ENCODE measurements around the gene COLQ.
A peak's percentile ranks its signal among the peaks of the same experiment; 100 is the strongest.
"Not testable (repeated sequence)": the region's sequence is repeated elsewhere in the genome, so short reads cannot be mapped to it uniquely, and the experiment has no call there.

Gene COLQ

DNA sequence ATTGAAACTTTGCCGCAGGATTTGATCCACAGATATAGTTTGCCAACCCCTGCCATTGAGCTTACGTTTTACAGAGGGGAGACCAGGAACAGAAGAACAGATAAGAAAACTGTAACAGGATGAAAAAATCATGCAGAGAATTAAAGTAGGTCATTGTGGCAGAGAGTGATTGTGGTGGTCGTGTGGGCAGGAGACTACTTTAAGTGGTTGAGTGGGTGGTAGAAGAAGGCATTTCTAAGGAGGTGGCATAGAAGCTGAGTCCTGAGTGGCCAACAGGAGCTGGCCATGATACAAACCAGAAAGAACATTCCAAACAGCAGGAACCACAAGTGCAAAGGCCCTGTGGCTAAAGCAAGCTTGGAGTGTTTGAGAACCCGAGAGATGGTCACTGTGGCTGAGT lies 34.5 kb downstream of the COLQ start:
- no peak for DNase-seq

DNA sequence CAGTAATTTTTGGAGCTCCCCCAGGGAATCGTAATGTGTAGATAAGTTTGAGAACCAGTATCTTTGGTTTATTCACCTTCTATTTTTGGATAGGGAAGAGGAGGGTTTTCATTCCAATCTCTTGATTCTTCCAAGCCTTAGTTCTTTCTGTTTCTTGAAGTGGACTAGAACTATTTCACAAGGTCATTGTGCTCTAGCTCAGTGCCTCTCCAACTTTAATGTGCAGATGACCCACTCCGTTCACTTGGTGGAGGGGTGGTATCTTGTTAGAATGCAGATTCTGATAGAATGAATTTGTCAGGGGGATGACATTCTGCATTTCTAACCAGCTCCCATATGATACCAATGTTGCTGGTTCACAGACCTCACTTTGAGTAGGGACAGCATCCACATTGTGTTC lies 35.5 kb downstream of the COLQ start:
- no peak for DNase-seq

DNA sequence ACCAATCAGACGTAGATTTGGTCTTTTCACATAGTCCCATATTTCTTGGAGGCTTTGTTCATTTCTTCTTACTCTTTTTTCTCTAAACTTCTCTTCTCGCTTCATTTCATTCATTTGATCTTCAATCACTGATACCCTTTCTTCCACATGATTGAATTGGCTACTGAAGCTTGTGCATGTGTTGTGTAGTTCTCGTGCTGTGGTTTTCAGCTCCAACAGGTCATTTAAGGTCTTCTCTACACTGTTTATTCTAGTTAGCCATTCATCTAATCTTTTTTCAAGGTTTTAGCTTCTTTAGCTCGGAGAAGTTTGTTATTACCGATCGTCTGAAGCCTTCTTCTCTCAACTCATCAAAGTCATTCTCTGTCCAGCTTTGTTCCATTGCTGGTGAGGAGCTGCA lies 37.0 kb downstream of the COLQ start:
- not testable (repeated sequence) for DNase-seq

DNA sequence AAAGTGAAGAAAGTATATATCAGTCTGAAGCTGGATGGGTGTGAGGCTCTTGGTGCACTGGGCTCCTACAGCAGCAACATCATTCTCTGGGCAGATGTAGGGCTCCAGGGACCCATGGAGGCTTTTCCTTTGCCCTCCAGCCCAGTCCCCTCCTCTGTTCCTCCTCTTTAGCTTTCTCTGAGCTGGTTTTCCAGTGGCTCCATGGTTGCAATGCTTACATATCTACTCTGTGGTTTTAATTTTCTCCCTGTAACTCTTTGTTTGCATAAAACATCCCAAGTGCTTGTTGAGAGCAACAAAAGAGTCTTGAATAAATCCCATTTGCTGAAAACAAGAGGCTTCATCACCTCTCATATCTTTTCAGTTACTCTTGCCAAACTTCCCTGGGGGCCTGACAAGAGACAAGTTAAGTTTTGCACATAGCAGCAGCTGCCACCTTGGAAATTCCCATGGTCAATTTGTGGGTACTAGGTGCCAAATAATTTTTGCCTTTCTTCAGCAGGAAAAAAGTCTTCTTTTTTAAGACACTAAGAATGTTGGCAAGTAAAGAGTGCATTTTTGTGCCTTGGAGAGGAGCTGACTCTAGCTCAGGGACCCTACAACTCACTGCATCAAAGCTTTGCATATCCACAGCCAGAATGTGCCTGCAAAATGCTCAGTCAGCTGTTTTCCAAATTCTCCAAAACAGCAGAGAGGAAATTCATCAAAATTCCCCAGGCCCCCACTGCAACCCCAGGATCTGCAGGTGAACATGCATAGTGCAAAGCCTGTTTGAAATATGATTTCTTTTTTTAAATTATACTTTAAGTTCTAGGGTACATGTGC lies 41.9 kb downstream of the COLQ start:
- no peak for DNase-seq

DNA sequence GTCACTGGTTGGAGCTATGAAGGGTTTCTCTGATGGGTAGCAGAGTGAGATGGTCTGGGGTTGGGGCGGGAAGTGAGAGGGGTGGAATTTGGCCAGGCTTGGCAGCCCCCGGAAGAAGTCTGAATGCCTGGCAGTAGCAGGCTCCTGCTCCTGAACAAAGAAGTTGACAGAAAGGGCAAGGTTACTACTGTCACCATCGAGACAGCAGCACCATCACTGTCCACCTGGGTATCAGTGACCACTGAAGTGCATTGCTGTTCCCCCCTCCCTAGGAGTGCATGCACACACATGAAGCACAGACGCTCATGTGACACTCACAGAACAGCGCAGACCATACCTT lies 42.9 kb downstream of the COLQ start:
- no peak for DNase-seq

DNA sequence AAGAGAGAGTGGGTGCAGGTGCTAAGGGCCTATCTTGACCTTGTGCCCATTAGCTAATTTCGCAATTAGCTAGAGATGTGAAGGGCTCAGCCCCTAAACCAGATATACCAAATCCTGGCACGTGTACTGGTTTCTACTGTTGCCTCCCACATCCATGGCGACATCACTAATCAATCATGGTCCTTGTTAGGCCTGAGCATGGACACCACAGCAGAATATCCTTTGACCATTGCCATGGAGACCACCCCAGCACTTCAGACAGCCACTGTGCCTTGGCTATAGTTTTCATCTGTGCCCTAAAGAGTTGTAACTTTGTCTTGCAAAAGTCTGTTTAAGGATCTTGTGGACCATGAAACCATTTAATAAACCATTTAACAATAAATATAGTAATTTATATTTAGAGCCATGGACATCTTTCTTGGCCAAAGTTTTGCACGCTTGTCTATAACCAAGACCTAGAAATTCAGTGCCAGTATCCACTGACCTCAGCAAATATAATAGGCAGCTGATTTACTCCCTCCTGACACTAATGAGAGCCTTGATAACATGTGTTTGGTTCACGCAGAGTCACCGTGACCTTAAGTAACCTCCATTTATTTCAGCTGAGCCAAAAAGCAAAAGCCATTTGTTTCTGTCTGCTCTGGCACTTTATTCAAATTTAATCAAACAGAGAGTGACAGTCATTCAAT lies 43.4 kb downstream of the COLQ start:
- no peak for DNase-seq

DNA sequence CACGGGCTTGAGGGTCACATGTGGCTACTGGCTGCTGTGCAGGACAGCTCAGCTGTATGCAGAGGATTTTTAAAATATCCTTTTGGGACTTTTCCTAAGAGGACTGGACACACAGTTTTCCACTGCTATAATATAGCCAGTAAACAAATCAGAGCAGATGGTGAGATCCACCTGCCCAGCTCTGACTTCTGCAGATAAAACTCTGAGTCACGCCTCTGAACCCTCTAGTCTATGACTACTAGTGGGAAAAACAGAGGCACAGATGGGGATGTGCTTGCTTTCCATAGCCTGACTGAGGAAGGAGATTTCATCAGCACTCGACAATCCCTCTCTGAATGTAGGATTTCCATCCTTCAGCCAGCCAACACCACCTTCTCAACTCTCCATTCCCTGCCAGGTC lies 45.1 kb downstream of the COLQ start:
- no peak for DNase-seq

DNA sequence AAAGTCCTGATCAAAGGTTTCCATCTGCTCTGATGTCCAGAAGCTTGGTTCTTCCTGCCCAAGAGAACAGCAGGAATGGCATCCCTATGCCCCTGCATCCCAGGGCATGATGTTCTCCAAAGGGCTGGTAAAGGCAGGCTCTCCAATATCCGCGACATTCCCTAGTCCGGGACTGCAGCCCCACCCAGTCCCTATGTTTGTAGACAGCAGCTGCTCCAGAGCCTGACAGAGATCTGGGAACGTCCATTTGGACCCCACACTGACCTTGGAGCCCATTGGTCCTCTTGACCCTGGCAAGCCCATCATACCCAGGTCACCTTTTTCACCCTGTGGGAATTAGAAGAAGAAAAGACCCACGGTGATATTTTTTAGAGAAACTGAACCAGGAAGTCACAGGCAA lies 46.3 kb downstream of the COLQ start:
- no peak for DNase-seq

DNA sequence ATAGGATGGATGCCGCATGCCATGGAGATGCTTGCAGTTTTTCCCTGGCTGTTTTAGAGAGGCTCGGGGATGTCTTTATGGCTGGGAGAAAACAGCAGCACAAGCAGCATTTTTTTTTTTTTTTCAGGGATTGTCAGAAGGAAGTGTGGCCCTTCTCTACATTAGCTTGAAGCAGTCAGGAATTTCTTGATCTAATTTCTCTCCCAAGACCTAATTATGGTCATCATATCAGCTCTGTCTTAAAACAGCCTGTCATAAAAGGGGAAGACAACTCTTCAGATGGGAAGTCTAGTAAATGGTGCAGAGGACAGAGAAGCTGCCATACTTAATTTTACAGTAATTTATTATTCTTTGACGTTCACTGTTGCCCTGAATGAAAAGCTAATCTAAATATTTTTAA lies 49.6 kb downstream of the COLQ start:
- no peak for DNase-seq

DNA sequence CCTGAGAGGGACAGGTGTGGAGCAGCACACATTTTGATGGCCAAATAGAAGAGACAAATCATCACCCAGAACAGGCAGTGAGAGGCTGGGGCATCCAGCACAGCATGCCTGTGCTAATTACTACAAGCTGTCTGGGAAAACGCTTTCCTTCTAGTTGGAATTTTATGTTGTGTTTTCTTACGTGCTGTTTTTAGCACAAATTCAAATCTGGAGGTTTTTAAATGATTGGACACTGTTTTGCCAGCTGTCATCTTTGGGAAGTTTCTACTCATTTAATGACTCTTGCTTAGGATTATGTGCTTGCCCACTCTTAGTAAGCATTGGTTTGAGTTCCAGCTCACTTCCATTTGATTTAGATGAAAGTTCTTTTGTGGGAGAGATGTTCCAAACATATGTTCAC lies 50.7 kb downstream of the COLQ start:
- DNase-seq = no peak

DNA sequence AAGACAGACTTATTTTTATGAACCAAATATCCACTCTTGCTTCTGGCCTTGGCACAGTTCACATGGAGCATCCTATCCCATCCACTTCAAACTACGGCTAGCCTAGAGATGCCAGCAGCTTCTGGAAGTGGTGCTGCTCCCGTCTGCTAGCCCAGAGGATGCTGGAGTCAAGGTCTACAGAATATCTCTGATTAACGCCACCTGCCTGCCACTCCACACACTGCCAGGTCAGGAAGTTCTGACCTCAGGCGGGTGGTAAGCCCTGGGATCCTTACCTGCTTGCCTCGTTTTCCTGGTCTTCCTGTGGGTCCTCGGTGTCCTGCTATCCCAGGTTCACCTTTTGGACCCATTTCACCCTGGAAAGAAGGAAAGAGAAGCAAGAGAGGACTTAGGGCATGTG lies 51.2 kb downstream of the COLQ start:
- no peak for DNase-seq

DNA sequence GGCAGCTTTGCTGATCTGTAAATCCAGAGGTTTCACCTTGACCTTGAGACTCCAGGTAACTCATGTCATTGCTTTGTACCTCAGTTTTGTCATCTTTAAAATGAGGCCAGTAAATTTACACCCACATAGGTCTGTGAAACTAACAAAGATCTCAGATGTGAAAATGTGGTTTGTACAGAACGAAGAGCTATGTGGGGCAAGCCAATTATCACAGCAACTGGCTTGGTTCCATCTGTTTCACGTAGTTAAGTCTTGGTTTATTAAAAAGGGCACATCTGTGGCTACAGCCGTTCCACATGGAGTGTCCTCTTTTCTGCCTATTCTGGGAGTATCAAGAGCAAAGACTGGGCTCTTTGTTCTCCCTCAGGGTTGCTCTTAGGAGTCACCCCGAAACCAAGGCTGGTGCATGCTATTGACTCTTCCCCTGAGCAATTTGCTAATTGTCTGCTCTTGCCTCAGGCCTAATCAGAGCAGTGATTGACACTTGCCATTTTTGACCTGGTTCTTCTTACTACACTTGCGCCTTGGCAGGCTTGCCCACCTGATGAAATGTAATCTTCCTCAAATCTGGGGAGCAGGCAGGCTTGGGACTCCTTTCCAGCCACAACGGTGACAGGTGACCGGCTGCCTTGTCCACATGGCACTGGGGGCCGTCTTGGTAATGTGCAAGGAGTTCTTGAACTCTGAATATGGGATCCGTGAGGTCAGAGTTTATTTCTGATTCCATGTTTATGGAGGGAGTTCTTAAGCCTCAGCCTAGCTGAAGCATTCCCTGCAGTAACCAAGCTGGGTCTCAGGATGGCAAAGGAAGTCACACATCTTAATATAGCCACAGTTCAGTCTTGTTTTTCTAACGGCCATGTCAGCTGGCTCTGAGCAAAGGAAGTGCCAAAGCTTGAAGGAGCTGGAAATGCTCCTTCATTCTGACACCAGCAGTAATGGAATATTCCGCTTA lies 54.0 kb downstream of the COLQ start:
- peak in 1 of 2 donors; percentile 10 for DNase-seq

DNA sequence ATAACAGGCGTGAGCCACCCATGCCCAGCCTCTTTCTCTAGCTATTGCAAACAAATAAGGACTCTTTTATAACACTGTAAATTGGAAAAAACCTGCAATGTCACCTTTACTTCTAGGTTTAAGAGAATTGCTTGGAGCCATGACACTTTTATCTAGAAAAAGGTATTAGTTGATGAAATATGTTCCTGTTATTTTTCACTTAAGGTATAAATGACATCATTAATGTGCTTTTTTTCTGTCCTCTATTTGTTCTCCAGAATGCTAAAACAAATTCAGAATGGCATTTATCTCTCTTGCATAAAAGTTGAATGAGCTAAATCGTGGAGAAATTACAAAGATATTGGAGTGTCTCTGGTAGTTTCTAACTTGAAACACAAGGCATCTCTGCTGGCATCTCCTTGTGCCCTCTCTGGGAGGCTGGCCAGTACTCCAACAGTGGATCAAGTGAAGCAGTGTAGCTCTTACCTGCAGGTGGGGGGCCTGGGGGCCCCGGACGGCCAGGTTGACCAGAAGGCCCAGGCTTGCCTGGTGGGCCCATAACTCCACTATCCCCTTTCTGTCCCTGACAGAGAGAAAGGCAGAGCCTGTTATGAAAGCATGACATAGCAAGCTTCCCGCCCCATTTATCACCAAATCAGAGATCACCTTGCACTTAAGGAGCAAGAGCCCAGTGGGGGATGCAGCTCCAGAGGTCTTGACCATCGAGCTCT lies 55.5 kb downstream of the COLQ start:
- DNase-seq = no peak

DNA sequence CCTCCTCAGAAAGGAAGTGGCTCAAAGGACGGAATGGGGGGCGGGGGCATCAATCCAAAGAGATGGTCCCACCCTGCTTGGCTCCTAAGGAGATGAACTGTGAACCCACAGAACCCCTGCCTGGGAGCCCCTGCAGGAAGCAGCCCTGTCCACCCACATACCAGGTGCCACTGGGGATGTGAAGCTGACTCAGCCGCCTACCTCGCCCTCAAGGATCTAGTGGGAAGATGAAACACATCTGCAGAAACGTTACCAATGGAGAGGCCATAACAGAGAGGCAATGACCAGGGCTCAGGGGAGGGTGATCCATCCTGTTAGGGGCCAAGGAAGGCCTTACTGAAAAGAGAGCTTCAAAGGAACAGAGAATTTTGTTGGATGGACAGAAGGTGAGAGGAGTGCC lies 59.1 kb downstream of the COLQ start:
- no peak for DNase-seq

DNA sequence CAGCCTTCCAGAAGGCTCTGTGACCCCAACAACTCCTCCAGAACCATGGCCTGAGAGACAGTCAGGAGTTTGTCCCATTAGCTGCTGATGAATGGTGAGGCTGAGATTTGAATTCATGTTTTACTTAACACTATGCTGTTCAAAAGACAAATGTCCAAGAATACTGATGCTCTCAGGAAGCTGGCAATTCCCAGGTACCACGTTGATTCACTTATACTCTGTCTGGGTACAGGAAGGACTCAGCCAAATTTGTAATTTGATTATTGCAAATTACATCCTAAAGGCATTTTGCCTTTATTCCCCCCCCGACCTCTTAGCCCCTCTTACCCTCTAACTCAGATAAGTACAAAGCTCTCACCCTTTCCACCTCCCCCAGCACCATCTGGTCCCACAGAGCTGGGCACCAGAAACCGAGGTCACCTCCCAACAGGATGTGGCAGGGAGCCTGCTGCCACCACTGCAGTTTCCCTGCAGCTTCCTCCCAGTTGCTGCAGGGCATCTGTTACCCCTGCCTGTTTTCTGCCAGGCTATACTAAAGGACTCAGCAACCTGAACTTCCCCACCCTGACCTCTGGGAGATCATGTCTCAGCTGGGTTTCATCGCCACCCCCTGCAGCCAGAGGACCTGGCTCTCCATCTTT lies 60.5 kb downstream of the COLQ start:
- DNase-seq = peak in 1 of 2 donors; percentile 19

DNA sequence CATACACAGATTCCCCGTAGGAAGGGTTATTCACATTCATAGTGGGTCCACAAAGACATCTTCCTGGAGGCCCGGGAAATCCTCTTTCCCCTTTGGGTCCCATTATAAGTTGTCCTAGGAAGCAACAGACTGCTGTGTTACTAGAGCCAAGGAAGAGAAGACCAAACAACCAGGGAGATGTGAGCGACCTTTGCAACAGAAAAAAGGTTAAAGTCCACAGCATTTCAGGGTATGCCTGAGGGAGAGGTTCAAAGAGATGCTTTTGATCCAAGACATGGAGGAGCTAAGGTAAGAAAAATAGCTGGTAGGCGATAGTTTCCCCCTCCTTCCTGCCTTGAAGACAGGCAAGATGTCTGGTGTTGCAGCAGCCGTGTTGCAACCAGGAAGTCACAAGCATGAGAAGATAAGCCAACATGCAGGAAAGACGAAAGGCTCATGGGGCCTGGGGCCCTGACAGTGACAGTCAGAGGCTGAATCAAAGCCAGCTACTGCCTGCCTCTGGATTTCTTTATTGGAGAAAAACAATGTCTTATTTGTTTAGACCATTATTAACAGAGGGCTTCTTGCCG lies 63.2 kb downstream of the COLQ start:
- DNase-seq = no peak

DNA sequence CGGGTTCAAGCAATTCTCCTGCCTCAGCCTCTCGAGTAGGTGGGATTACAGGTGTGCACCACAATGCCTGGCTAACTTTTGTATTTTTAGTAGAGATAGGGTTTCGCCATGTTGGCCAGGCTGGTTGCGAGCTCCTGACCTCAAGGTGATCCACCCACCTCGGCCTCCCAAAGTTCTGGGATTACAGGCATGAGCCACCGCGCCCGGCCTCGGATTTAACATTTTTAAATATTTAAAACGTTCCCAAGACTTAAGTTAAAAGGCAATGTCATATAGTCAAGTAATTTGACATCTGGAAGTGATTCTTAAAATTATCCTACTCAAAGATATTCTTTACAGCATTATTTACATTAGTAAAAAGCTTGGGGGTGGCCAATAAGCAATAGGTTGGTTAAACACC lies 64.6 kb downstream of the COLQ start:
- DNase-seq = not testable (repeated sequence)

DNA sequence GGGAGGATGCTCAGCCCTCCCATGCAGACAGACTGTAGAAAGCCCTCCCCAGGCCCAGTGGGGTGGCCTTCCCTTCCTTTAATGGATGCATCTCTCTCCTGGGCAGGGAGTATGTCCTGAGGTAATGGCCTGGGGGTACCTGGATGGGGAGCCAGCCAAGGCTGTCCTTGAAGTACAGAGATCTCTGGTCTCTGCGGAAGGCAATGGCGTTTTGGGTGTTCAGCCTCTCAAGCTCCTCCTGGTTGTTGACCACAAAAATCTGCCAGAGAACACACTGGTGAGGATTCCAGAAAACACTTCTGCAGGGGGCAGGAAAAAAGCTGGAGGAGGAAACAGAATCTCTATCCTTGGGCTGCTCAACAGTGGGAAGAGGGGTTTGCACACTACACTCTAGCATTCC lies 65.2 kb downstream of the COLQ start:
- no peak for DNase-seq

DNA sequence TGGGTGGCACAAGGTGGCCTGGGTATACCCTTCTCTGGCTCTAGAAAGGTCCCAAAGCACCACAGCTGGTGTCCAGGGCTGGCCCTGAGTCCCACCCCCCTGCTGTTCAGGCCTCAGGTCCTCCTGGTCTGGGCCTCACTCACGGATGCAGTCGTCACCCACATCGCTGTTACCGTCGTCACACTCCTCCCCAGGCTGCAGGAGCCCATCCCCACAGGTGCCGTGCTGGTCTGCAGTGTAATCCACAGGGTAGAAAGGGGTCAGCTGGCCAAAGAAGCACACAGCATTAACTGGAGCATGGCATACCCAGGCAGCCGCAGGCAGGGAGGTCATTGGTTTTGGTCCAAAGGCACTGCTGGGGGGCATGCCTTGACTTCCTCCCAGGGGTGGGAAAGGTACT lies 65.8 kb downstream of the COLQ start:
- no peak for DNase-seq

DNA sequence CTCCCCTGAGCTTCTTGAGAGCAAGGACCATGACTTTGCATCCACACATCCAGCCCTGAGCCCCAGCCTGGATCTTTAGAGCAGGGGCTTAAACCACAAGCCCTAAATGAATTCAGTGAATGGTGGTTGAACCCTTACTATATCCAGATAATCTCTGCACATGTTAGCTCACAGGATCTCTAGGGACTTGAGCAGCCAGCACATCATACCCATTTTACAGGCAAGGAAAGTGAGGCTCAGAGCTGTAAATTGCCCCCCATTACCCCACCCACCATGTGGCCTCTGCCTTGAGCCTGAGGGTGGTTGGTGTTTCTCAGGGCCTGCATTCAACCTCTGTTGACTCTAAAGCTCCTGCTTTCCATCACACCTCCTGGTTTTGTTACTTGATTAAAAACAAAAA lies 66.5 kb downstream of the COLQ start:
- no peak for DNase-seq

DNA sequence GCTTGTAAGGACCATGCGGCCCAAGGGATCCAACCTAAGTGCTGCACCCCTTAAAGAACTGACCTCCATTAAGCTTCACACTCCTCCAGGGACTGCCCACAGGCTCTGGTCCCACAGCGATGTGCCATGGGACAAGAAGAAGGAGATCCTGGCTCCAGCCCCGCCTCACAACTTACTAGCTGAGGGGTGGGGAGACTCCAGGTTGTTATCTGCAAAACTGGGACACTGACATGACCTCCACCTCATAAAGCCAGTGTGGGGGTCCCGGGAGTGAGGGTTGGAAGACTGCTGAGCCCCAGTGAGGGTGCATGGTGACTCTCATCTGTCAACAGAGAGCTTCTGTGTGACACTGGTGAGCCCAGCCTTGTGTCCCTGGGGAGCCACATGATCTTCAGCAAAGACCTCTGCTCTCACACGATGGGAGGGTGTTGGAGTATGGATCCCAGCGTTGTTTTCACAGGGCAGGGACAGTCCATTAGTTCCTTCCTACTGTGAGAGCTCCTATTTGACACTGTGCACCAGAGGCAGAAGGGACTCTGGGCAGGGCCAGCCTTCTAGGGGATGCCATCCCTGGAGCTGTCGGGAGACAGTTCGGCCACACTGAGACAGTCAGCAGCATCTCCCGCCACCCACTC lies 67.4 kb downstream of the COLQ start:
- no peak for DNase-seq

DNA sequence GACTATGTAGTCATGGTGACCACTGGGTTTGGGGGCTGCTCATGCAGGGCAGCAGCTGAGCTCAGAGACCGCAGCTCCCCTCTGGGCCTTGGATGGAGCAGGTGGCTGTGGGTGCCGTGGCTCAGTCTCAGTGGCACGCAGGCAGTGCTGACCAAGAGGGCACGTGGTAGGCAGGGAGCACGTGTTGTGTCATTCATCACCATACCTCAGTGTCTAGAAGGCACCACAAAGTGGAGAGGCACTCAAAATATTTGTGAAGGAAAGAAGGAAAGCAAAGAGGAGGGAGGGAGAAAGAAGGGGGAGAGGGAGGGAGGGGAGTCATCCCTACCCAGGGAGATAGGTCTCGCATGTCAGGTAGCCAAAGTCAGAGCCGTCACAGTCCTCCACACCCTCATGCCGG lies 68.0 kb downstream of the COLQ start:
- DNase-seq = no peak

Measured in CD4-positive, alpha-beta T cell treated with Interleukin-4 for 1 hour (primary cell).